ENCODE results near the gene SLIT3.

- TF ChIP-seq ZNF565 (CRISPR knock-in tag; conservative IDR thresholded peaks at IDR 0.05; ENCODE audit: low read depth) (no peak), POU6F1 (CRISPR knock-in tag; IDR thresholded peaks at IDR 0.05; ENCODE audit: borderline replicate concordance, low read depth) (no peak), CSRNP3 (CRISPR knock-in tag; IDR thresholded peaks at IDR 0.05) (no peak), PATZ1 (CRISPR knock-in tag; IDR thresholded peaks at IDR 0.05; ENCODE audit: borderline replicate concordance) (peak; percentile 41; the same call in 1 of the 2 replicates), CSDC2 (CRISPR knock-in tag; IDR thresholded peaks at IDR 0.05) (0 out of 2 replicates have a peak, but pooled peaks have one; percentile 3), RARB (CRISPR knock-in tag; IDR thresholded peaks at IDR 0.05) (no peak), ARNTL (CRISPR knock-in tag; IDR thresholded peaks at IDR 0.05; ENCODE audit: borderline replicate concordance, low read depth) (no peak)
Observed at GRCh38 chr5:168851902-168852321, 449.0 kb downstream of the SLIT3 start.

Data from SK-N-SH treated with all-trans-retinoic acid at 6 μM for 48 hours (cell line).